ENCODE results near the gene ARPC5L.

DNA sequence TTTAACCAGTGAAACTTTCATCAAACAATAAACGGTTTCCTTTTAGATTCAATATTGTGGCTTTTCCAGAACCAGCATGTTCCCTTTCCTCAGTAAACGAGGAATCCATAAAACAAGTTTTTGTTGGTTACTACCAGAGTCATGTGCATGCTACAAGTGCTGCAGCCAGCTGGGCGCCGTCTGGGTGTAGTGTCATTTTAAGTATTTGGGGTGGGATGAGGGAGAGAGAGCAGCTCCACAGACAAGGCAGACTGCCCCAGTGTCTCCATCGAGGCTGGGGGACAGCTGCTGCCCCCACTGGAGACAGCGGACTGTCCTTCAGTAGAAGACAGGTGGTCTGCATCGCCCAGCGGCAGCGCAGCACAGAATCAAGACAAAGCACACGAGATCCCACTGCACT, 17.3 kb downstream of the ARPC5L start:
- TF ChIP-seq, protein P1, sequence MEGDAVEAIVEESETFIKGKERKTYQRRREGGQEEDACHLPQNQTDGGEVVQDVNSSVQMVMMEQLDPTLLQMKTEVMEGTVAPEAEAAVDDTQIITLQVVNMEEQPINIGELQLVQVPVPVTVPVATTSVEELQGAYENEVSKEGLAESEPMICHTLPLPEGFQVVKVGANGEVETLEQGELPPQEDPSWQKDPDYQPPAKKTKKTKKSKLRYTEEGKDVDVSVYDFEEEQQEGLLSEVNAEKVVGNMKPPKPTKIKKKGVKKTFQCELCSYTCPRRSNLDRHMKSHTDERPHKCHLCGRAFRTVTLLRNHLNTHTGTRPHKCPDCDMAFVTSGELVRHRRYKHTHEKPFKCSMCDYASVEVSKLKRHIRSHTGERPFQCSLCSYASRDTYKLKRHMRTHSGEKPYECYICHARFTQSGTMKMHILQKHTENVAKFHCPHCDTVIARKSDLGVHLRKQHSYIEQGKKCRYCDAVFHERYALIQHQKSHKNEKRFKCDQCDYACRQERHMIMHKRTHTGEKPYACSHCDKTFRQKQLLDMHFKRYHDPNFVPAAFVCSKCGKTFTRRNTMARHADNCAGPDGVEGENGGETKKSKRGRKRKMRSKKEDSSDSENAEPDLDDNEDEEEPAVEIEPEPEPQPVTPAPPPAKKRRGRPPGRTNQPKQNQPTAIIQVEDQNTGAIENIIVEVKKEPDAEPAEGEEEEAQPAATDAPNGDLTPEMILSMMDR (IDR thresholded peaks at IDR 0.05 in 8 of 11, conservative IDR thresholded peaks at IDR 0.05 in 3 of 11) = no peak
- TF ChIP-seq POLR2AphosphoS5 (IDR thresholded peaks at IDR 0.05) (peak; percentile 12 to 46 (median 37)), POLR2A (IDR thresholded peaks at IDR 0.05) (no peak)

Measured in spleen (tissue), 7 donors.